ENCODE measurements around the gene FANCG. TPM values are rescaled to one million over a fixed set of nuclear protein-coding genes. Genes with fewer than 3 reads are reported as not detected.

Gene FANCG
- total RNA-seq, 1 donor = 32.2 TPM

- peak; percentile 96 for DNase-seq (ENCODE audit: low read depth)
- H3K4me3 ChIP-seq (ENCODE audit: low read depth, low read length) = peak within 1 kb of the TSS; percentile 90
- no peak for TF ChIP-seq CTCF (IDR thresholded peaks at IDR 0.05; ENCODE audit: insufficient read depth, low read length)
Observed at GRCh38 chr9:35102769-35103659, 23.3 kb upstream of the FANCG start, which contains the start of gene STOML2. STOML2 (minus strand) TSS chr9:35103131; CDS start chr9:35103094, 37 bp downstream.

- DNase-seq (ENCODE audit: low read depth) = no peak
- peak overlapping the region; percentile 90 for H3K4me3 ChIP-seq (ENCODE audit: low read depth, low read length)
- TF ChIP-seq CTCF (IDR thresholded peaks at IDR 0.05; ENCODE audit: insufficient read depth, low read length) = no peak
Observed at GRCh38 chr9:35102465-35102768, 22.7 kb upstream of the FANCG start.

GRCh38 chr9:35097573-35097972, 17.8 kb upstream of the FANCG start:
- DNase-seq (ENCODE audit: low read depth) = no peak
- no peak for TF ChIP-seq CTCF (IDR thresholded peaks at IDR 0.05; ENCODE audit: insufficient read depth, low read length)
- H3K4me3 ChIP-seq (ENCODE audit: low read depth, low read length) = no peak overlapping the region

GRCh38 chr9:35096035-35096849, 16.5 kb upstream of the FANCG start, which contains the start of gene PIGO:
PIGO (minus strand) TSS chr9:35096591; CDS start chr9:35095565, 1,026 bp downstream.
- peak within 1 kb of the TSS; percentile 100 for H3K4me3 ChIP-seq (ENCODE audit: low read depth, low read length)
- DNase-seq (ENCODE audit: low read depth) = peak; percentile 75

GRCh38 chr9:35091536-35091935, 11.8 kb upstream of the FANCG start:
- no peak overlapping the region for H3K4me3 ChIP-seq (ENCODE audit: low read depth, low read length)

More at GRCh38 chr9:35096035-35096849, 16.5 kb upstream of the FANCG start, which contains the start of gene PIGO:
- TF ChIP-seq CTCF (IDR thresholded peaks at IDR 0.05; ENCODE audit: insufficient read depth, low read length) = peak; percentile 93

More at GRCh38 chr9:35091536-35091935, 11.8 kb upstream of the FANCG start:
- no peak for DNase-seq (ENCODE audit: low read depth)
- no peak for TF ChIP-seq CTCF (IDR thresholded peaks at IDR 0.05; ENCODE audit: insufficient read depth, low read length)

Measured in fibroblast of the aortic adventitia (primary cell).